GM19452 (cell line): ENCODE data around the gene SRRT.
"Not testable (repeated sequence)": the region's sequence is repeated elsewhere in the genome, so short reads cannot be mapped to it uniquely, and the experiment has no call there.

Experiments
- ATAC-seq: cut with Tn5 transposase; IDR thresholded peaks from one replicate; pipeline ENCODE4 v1.9.1; 2021; ENCODE audit not compliant: unreplicated experiment

SRRT gene

GRCh38 chr7:100893318-100893895, 18.5 kb downstream of the SRRT start:
- no peak for ATAC-seq

- no peak for ATAC-seq
These were observed 19.2 kb downstream of the SRRT start for GRCh38 chr7:100893910-100894721.

- ATAC-seq: no peak
These were observed 20.2 kb downstream of the SRRT start for GRCh38 chr7:100894860-100895700.

- no peak for ATAC-seq
These were observed 20.7 kb downstream of the SRRT start, which contains the start of gene ACHE for GRCh38 chr7:100895701-100895955. Gene ACHE, minus strand, starts transcription at chr7:100895888. Its CDS starts 1,656 bp downstream, at chr7:100894232.

GRCh38 chr7:100895956-100896731, 21.2 kb downstream of the SRRT start:
- no peak for ATAC-seq

GRCh38 chr7:100896732-100897608, 22.1 kb downstream of the SRRT start:
- no peak for ATAC-seq

- ATAC-seq: no peak
These were observed 23.0 kb downstream of the SRRT start for GRCh38 chr7:100897772-100898454.

GRCh38 chr7:100899432-100899831, 24.5 kb downstream of the SRRT start:
- ATAC-seq: no peak

GRCh38 chr7:100900978-100901377, 26.1 kb downstream of the SRRT start:
- no peak for ATAC-seq

- no peak for ATAC-seq
These were observed 27.0 kb downstream of the SRRT start for GRCh38 chr7:100901921-100902332.

- no peak for ATAC-seq
These were observed 27.7 kb downstream of the SRRT start for GRCh38 chr7:100902638-100903037.

GRCh38 chr7:100908512-100908911, 33.6 kb downstream of the SRRT start:
- ATAC-seq: no peak

GRCh38 chr7:100910443-100910842, 35.5 kb downstream of the SRRT start:
- ATAC-seq: not testable (repeated sequence)

GRCh38 chr7:100911484-100911883, 36.6 kb downstream of the SRRT start:
- no peak for ATAC-seq

- no peak for ATAC-seq
These were observed 39.4 kb downstream of the SRRT start for GRCh38 chr7:100914208-100914878.

- ATAC-seq: no peak
These were observed 40.1 kb downstream of the SRRT start for GRCh38 chr7:100914879-100915447.

GRCh38 chr7:100919335-100919734, 44.4 kb downstream of the SRRT start:
- ATAC-seq: not testable (repeated sequence)

- not testable (repeated sequence) for ATAC-seq
These were observed 45.0 kb downstream of the SRRT start for GRCh38 chr7:100919779-100920437.
